Activated T-cell treated with anti-CD3 and anti-CD28 coated beads, Interleukin-2, amount 50 U/mL, for 48 hours (primary cell): ENCODE measurements around the gene HES1.
"Not testable (repeated sequence)": the region's sequence is repeated elsewhere in the genome, so short reads cannot be mapped to it uniquely, and the experiment has no call there.

ENCODE experiments used
- DNase-seq, 2 experiments: peaks; one replicate each; pipeline ENCODE4 v3.0.0-alpha.2; 2020

HES1 gene

DNA sequence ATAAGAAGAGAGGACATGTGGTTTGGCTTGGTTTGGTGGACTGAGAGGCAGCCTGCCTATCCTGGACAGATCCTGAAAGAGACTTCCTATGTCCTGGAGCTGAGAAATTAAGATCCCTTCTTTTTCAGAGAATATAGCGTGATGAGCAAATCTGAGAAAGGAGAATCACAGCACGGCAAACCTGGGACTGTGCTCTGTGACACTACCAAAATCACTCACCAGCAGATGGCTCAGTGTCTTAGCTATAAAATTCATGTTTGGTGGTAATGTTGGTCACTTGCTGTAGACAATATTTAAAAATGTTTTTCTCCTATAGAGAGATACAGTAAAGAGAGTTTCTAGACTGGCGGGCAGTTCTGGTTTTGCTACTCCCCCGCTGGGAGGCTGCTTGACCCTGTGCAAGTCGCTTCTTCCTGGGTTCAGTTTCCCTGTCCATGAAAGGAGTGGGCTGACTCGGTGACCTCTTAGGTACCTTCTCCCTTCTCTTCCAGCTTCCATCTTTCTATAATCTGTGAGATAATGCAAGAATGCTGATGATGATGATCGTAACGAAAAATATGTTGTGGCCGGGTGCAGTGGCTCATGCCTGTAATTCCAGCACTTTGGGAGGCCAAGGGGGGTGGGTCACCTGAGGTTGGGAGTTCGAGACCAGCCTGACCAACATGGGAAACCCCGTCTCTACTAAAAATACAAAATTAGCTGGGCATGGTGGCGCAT is 7.6 kb upstream of the HES1 start:
- no peak for DNase-seq

DNA sequence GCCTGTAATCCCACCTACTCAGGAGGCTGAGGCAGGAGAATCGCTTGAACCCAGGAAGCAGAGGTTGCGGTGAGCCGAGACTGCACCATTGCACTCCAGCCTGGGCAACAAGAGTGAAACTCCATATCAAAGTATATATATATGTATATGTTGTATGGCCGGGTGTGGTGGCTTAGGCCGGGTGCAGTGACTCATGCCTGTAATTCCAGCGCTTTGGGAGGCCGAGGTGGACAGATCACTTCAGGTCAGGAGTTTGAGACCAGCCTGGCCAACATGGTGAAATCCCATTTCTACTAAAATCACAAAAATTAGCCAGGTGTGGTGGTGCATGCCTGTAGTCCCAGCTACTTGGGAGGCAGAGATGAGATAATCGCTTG is 7.0 kb upstream of the HES1 start:
- not testable (repeated sequence) for DNase-seq

- DNase-seq: no peak
These were observed 6.3 kb upstream of the HES1 start for GRCh38 chr3:194129581-194130133.

GRCh38 chr3:194130188-194130587 is 5.8 kb upstream of the HES1 start:
- no peak for DNase-seq

GRCh38 chr3:194130807-194131589 is 5.0 kb upstream of the HES1 start:
- no peak for DNase-seq

DNA sequence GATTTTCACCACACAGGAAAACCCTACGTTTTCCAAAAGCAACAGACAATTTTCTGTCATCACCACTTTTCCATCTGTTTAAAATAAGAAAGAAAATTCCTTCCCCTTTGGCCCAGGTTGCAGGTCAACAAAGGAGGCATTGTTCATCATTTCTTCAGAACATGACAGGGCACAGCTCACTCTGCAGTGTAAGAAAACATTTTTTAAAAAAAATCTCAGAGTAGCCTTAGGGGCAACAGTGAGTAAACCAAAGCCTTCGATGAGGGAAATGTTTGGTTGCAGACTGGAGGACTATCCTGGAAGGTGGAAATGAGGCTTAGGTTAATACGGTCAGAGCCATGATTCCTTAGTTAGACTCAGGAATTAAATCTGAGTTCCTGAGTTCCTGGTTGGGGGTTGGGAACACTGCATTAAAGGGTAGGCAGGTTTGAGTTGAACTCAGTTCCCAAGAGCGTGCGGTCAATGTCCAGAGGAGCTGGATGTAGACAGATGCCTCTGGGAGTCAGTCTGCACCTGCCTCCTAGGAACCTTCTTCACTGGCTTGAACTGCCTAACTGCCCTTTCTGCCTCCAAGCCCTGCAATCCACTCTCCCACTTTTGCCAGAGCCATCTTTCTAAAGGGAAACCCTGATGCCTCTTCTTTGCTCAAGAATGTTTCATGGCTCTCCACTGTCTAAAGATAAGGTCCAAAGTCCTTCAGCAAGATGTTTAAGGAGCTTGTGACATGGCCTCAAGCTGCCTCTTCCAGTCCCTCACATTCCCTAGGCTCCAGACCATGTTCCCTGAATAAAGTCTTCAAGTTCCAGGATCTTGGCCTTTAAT is 3.3 kb upstream of the HES1 start:
- no peak for DNase-seq

GRCh38 chr3:194133661-194134230 is 2.2 kb upstream of the HES1 start:
- DNase-seq: peak; percentile 55 to 58

DNA sequence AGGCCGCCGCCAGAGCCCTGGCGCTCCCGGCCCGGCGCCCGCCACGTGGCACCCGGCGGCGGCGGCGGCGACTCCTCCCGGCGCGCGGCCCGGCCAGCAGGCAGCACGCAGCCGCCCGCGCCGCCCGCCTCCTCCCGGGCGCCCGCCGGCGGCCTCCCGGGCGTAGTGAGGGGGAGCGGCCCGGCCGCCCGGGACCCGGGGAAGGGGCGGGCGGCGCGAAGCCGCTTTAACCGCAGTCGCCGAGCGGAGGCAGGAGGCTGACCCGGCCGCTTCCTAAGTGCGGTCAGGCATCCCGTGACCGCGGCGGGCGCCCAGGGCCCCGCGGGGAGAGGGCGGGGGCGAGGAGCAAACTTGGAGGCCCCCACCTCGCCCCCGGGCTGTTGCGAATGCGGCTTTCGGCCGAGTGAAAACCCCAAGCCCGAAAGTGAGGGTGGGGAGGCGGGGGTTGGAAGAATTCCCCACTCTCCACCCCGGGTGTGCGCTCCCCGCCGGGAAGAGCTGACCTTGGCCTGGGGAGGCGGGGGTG is 1.7 kb upstream of the HES1 start:
- peak; percentile 66 to 69 for DNase-seq

DNA sequence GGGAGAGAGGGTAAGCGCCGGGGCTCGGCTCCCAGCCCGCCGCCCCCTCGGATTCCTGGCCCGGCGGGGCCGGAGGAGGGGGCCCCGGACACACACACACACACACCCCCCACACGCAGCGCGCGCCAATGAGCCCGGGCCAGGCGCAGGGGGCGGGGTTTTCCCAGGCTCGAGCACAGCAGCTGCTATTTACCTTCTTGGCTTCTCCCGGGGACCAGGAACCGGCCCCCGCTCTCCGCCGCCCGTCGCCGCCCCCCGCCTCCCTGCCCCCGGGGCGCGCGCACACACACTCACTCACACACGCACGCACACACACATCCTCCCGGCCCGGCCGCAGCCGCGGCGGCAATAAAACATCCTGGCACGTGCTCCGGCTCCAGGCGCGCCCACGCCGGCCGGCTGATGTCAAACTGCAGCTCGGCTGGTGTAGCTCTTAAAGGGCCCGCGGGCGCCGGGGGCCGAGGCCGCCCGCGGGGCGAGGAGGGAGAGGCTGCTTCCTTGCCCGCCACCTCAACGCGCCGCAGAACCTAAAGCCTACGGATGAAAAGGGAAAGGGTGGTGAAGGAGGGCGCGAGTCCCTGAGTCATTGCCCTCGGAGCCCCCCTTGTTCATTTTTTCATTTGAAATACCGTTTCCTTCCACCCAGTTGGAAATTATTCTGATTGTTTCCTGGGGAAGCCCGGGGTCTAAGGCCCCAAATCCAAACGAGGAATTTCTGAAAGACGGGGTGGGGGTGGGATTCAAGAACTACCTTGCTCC is 1.0 kb upstream of the HES1 start:
- DNase-seq: peak; percentile 85 to 86

DNA sequence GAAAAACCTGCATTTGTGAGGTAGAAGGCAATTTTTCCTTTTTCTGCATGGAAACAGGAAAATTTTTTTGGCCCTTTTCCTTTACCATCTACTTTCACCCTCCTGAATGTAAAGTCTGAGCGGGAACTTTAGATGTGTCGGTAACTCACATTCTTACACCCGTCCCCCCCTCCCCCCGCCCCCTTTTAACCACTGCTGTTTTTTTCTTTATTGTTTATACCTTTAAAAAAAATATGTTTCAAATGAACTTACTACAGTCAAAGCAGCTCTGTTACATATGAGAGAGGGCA is 487 bp upstream of the HES1 start:
- DNase-seq: no peak

- no peak for DNase-seq
These were observed 615 bp downstream of the HES1 start for GRCh38 chr3:194136519-194137007.

DNA sequence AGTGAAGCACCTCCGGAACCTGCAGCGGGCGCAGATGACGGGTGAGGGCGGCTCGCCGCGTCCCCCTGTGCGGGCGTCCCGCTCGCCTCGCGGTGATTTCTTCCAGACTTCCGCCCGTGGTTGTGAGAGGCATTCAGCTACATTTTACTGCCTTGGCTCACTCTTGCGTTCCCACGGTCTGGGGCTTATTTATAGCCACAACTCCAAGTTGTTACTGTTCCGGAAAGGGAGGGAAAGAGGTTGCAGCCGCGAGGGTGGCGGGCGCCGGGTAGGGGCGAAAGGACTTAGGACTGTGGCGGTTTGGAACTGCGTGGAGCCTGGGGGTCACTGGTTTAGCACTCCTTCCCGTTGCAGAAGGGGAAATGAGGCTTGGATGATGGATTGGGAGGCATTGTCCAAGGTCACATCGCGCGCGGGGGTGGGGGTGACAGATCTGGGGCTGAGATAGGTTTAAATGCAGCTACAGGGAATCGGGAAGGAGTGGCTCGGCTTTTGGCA is 1.1 kb downstream of the HES1 start:
- DNase-seq: peak; percentile 48 to 49

DNA sequence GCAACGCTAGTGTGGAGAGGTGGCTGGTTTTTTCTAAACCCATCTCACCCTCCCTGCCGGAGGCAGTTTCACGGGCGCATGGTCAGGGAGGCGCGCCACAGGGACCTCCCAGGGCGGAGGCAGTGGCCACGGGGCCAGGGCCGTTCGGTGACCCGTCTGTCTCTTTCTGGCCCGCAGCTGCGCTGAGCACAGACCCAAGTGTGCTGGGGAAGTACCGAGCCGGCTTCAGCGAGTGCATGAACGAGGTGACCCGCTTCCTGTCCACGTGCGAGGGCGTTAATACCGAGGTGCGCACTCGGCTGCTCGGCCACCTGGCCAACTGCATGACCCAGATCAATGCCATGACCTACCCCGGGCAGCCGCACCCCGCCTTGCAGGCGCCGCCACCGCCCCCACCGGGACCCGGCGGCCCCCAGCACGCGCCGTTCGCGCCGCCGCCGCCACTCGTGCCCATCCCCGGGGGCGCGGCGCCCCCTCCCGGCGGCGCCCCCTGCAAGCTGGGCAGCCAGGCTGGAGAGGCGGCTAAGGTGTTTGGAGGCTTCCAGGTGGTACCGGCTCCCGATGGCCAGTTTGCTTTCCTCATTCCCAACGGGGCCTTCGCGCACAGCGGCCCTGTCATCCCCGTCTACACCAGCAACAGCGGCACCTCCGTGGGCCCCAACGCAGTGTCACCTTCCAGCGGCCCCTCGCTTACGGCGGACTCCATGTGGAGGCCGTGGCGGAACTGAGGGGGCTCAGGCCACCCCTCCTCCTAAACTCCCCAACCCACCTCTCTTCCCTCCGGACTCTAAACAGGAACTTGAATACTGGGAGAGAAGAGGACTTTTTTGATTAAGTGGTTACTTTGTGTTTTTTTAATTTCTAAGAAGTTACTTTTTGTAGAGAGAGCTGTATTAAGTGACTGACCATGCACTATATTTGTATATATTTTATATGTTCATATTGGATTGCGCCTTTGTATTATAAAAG is 1.8 kb downstream of the HES1 start:
- DNase-seq: peak; percentile 52 to 66

DNA sequence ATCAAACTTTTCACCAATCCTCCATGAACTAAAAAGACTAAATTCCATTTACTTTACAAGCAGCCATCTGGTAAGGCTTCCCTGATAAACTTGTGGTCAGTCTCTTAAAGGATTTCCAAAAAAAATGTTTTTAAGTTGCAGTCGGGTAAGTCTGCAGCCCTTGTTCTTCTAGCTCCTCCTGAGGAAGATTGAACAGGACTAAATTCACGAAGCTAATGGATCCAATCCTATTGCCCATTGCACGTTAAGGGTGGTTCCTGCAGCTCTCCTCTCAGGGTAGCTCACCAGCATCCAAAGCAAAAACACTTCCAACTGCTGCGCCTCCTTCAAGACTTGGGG is 2.8 kb downstream of the HES1 start:
- no peak for DNase-seq

GRCh38 chr3:194139071-194139813 is 3.3 kb downstream of the HES1 start:
- DNase-seq: no peak

DNA sequence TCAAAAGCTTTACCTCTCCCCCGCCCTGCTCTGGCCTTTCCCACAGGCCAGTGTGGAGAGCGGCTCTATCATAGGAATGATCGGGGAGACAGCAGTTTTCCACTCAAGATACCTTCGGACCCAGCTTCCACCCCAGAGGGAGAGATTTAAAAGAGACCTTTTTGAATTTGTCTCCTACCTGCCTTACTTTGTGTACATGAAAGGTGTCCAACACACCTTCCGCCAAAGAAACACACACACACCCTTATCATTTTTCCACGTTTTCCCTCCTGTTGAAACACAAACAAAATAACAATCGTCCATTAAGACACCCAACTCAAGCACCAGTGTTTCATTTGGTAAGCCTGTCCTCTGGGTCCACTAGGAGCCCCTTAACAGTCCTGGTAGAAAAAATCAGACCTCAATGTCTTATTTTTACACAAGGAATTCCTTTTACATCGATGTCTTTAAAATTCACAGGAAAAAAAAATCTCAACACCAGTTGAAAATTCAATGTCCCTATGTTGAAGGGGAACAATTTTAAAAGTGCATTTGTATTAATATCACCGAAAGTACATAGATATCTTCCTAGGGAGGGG is 4.0 kb downstream of the HES1 start:
- no peak for DNase-seq

DNA sequence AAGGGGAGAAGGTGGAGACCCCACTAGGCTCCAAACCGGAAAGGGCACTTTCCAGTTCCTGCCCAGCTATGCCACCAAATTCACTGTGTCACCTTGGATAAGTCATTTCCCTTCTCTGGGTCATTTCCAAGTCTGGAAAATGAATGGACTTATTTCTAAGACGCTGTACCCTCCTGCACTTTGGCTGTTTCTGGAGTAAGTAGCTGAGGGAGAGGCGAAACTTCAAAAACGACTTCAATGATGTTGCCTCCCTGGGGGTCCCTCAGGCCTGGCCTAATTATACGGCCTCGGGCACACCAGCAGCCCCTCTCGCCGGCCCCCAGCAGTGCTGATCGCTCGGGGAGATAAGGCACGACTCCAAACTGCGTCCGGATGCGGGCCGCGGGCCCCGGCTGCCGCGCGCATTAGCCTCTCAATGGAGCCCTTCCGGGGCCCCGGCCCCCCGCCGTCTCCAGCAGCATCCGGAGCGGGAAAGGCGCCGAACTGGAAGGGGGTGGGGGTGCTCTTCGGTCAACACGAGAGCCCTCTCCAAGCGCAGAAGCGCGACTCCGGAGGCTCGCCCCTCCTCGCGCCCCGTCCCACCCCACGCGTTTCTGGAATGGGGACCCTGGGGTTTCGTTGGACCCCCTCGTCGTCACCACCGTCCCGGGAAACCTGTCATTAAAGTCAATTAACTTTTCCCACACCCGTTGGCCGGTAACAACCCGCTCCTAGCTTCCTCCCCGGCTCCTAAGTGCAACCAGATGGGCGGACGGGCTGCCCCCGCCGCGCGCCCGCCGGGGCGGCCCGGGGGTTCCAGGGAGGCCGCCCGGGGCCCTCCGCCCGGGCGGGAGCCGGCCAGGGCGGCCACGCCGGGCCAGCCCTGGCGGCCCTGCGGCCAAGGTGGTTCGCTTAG is 4.8 kb downstream of the HES1 start:
- DNase-seq: peak; percentile 39 to 52

DNA sequence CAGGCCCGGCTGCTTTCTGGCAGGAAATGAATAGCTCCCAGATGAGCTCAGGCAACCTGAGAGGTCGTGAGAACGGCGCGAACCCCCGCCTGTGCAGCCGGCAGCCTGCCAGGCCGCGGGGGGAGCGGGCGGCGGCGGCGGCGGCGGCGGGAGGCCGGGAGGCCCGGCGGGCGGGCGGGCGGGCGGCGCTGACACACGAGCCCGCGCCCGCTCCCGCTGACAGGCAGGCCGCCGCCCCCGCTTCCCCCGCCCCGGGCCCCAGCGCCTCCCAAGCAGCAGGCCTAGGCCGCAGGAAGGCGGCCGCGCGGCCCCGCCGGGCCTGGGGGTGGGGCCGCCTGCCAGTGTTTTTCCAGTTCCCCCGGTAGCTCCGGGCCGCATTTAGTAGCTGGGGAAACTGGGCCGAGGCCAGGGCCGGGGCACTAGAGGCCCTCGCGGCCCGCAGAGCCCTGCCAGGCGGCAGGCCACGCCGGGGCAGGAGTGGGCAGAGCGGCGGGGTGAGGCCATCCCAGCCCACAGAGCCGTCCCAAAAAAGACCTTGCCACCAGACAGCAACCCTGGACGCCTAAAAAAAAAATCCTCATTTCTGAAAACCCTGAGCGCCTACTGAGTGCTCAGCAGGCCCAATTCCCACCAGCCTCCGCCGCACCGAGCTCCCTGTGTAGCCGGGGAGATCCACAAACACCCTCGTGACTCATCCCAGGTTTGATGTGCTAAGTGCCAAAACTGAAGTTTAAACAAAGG is 5.6 kb downstream of the HES1 start:
- DNase-seq: peak; percentile 74 to 83
